ENCODE measurements around the gene PIEZO2.
"Not testable (repeated sequence)": the region's sequence is repeated elsewhere in the genome, so short reads cannot be mapped to it uniquely, and the experiment has no call there.

Gene PIEZO2

DNA sequence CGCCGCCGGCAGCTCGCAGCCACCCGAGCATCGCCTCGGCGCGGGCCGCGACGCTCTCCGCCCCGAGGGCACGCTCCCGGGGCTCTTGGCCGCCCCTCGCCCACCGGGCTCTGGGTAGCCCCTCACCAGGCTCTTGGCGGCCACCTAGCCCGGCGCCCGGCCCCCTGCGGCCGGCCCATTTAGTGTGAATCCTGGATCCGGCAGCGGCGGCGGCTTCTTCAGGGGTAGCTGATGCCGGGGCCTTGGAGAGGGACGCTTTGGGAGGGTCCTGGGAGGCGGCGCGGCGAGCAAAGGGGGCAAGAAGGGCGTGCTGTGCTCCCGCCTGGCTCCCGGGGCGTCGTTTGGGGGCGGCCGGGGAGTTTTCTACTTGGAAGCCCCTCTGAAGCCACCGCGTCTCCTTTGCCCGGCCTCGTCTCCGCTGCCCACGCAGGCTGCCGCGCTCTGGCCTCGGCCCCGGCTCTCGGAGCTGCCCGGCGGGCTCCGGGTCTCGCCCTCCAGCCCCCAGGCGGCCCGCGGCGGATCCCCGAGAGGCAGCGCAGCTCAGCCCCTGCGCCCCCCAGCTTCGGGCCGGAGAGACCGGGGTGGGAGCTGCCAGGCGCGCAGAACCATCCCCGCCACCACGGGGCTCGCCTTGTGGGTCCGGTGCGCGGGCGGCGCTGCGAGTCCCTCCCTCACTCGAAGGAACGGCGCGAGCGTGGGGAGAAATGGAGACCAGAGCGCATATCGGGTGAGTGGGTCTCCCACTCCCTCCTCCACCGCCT lies 509 bp downstream of the PIEZO2 start:
- no peak for DNase-seq

DNA sequence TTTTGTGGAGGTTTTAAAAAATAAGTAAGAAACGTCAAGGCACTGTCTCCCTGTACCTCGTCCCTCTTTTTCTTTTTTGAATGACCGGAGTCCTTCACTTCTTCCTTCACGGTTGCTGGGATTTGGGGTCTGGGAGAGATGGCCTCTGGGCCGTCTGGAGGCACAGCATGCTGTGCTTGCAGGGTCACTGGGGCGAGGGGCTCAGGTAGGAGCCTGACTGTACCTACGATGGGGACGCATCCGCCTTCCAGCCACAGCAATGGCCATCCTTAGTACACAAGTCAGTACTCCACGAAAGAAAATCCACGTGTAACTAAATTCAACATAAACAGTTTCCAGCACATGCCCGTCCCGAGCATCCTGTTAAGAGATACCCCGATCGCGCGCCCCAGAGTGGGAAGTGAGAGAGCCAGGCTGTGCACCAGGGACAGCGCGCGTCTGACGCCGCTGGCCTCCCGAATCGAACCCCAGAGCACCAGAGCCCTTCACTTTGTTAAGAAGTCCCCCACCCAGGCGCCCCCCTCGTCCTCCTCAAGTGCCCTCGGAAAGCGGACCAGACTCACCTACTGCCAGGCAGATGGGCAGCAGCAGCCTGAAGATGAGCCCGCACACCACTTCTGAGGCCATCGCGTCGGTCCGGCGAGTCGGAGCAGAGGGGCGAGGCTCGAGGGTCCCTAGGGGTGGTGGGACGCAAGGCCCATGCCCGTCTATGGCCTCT lies 1.2 kb downstream of the PIEZO2 start:
- no peak for DNase-seq

DNA sequence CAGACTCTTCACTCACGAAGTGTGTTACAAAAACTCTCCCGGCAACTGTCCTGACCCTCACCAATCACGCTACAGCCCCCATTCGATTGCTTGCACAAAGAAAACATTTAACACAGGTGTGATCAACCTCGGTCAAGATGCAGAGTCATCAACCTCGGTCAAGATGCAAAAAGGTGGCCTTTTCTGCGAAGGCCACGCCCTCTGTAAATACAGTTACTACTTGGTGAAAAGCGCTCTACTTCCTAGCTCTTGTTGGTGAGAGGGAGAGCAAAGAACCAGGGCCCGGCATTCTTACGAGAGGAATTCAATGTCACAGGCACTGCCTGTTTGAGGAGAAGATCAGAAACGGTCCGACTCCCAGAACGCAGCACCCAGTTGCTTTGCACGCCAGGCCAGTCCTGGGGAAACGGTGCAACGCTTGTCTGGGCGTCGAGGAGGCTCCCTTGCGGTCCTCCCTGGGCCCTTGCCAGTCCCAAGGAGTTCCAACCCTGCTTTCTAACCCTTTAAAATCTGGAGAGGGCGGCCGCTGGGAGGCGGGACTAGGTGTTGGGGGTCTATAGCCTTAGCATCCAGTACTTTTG lies 1.9 kb downstream of the PIEZO2 start:
- DNase-seq = no peak

GRCh38 chr18:11146947-11147345 lies 2.4 kb downstream of the PIEZO2 start:
- DNase-seq = no peak

DNA sequence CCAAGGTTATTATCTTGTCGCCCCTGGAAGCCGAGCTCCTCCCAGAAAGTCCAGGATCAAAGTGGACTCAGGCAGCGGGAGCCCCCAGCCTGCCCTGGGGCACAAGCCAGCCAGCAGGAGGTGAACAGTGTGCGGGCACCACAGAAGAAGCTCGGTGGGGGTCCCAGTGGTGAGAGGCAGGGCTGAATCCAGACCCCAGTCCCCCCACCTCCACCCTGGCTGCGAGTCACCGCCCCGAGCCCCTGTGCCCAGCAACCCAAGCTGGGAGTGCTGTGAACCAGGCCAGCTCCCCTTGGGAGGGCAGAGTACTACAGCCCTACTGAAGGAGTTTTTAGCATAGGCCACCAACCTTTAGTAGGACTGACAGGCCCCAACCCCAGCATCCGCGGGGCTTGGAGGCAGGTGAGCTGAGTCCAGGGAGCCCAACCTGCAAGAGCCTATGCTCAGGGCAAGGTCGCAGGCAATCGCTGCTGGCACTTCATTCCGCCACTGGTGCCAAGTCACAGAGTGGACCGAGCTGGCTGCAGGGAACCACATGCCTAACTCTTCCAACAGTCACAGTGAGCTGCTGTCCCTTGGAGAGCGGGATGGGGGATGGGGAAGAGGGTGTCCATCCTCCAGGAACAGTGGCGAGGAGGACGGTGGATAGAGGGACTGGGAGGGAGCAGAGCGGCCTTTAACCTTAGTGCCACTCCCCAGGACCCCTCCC lies 3.0 kb downstream of the PIEZO2 start:
- no peak for DNase-seq

DNA sequence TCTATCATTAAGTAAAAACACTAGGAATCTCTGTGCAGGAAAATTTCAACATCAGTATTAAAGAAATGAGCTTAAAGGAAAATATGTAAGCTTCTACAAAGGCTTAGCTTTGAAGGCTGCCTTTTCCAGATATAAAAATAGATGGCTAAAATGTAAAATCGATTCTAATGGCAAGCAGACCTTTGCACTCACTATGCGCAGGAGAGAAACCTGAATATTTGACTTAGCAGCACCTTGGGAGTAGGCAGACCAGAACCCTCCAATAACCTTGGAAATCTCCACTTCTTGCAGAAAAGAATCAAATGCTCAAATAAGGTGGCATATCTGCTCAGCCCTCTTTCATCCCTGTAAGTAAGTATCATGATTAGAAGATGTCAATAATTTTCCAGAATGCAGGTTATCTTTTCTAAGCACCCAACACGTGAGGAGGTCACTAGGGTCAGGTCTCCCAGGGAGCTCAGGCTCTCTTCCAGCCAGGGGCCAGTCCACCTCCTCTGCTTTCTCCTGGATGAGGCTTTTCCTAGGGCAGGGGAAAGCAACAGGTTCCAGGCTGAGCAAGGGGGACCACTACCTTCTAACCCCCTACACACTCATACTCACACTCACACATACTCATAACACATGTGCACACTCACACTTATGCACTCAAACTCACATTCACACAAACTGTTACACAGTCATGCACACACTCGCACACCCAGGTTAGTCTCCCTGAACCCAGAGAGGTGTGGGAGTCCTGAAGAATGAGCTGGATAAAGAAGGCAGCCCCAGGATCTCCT lies 3.8 kb downstream of the PIEZO2 start:
- no peak for DNase-seq

DNA sequence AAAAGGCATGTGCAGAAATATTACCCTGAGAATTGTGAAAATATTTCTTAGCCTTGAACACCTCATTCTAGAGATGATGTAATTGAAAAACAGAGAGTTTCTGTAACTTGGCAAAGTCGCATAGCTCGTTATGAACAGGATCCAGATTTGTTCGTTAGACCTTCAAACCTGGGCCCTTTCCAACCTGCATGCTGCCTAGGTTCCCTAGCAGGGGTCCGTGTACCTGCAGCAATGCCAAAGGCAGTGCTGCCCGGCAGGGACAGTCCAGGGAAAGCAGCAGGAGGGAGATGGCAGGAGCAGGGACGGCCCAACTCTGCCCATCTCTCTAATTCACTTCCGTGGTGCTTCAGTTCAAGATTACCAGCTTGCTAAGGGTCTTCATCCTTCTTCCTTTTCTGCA lies 12.0 kb downstream of the PIEZO2 start:
- DNase-seq = no peak

GRCh38 chr18:11136241-11136640 lies 13.1 kb downstream of the PIEZO2 start:
- DNase-seq = no peak

GRCh38 chr18:11134940-11135339 lies 14.4 kb downstream of the PIEZO2 start:
- no peak for DNase-seq

DNA sequence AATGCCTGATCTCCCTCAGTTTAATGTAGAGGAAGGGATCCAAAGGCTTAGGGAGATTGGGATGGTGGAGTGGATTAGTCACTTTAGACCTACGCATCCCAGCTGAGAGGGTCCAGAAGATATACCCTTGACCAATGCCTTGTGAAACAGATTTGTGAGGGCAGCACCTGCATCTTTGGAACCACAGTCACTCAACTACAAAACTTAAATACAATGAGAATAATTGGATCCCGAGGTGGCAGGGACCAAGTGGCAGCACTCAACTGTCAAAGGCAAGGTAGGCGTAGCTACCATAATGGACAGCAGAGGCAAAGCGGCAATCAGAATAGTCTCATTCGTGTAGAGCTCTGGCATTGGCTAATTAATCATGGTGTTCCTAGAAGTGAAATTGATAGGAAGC lies 20.3 kb downstream of the PIEZO2 start:
- not testable (repeated sequence) for DNase-seq

GRCh38 chr18:11125492-11126315 lies 23.7 kb downstream of the PIEZO2 start:
- no peak for DNase-seq

DNA sequence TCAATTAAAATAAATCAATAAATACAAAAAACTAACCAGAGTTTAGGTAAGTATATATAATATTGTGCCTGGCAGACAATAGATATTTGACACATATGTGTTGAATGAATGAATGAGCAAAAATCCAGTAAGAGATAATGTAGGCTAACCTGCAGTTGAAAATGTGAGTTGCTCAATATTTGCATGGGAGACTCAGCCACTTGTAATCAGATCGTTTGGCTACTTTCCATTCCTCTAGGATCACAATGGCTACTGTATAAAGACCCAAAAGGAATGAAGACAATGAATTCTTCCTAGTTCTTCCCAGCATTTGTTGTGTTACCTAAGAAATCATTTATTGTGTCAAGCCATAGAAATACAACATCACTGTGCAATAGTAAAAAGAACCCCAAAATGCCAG lies 25.3 kb downstream of the PIEZO2 start:
- DNase-seq = no peak

DNA sequence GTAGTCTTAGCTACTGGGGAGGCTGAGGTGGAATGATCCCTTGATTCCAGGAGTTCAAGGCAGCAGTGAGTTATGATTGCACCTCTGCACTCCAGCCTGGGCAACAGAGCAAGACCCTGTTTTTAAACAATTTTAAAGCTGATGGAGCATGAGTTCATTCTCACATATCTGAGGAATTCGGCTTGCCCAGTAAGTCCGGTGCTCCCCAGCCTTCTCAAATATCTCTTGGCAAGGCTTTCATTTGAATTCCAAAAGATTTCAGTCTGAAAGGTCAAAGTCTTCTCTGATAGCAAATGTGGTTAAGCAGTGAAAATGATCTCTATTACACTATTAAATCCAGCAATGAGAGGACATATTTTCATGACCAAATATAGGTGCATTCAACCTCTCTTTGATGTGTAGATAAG lies 27.9 kb downstream of the PIEZO2 start:
- DNase-seq = no peak

GRCh38 chr18:11119959-11120587 lies 29.3 kb downstream of the PIEZO2 start:
- DNase-seq = no peak

- DNase-seq = no peak
These were observed 29.8 kb downstream of the PIEZO2 start for GRCh38 chr18:11119550-11119949.

GRCh38 chr18:11118051-11118766 lies 31.2 kb downstream of the PIEZO2 start:
- no peak for DNase-seq

GRCh38 chr18:11115276-11115675 lies 34.1 kb downstream of the PIEZO2 start:
- no peak for DNase-seq

GRCh38 chr18:11114653-11115052 lies 34.7 kb downstream of the PIEZO2 start:
- no peak for DNase-seq

- DNase-seq = no peak
These were observed 35.4 kb downstream of the PIEZO2 start for GRCh38 chr18:11113937-11114336.

- DNase-seq = no peak
These were observed 36.3 kb downstream of the PIEZO2 start for GRCh38 chr18:11113046-11113548.

Measured in NCI-H1436 (cell line).